ENCODE data around the gene CLN3.
"Not testable (repeated sequence)": the region's sequence is repeated elsewhere in the genome, so short reads cannot be mapped to it uniquely, and the experiment has no call there.

Gene CLN3

GRCh38 chr16:28435340-28435739 lies 56.5 kb downstream of the CLN3 start:
- CTCF ChIA-PET; DNase-seq (ENCODE audit: extremely low spot score); POLR2A ChIA-PET: not testable (repeated sequence)
